NT2/D1 (cell line): Measurements from ENCODE around the gene CDC26.

Experiments
- DNase-seq: peaks from one replicate; pipeline ENCODE4 v3.0.0-alpha.2; 2011; ENCODE audit warnings: low read depth, low spot score
- H3K27me3 ChIP-seq: 2 replicates; pipeline ENCODE4 v1.6.0; 2011; ENCODE audit warnings: mild to moderate bottlenecking; ENCODE audit not compliant: insufficient read length, insufficient read depth
- H3K36me3 ChIP-seq: 2 replicates; pipeline ENCODE4 v1.6.1; 2011; ENCODE audit warnings: mild to moderate bottlenecking, low read length, mixed read lengths; ENCODE audit not compliant: insufficient read depth, insufficient read length
- H3K4me1 ChIP-seq: 2 replicates; pipeline ENCODE4 v1.5.1; 2011; ENCODE audit not compliant: insufficient read depth, insufficient read length
- H3K4me3 ChIP-seq: 2 replicates; pipeline ENCODE4 v1.5.1; 2011; ENCODE audit warnings: low read depth; ENCODE audit not compliant: insufficient read length
- H3K9ac ChIP-seq: 2 replicates; pipeline ENCODE4 v1.6.0; 2011; ENCODE audit warnings: low read depth; ENCODE audit not compliant: insufficient read length
- H3K9me3 ChIP-seq: 2 replicates; pipeline ENCODE4 v1.5.1; 2011; ENCODE audit warnings: mild to moderate bottlenecking, low read length; ENCODE audit not compliant: insufficient read depth
- SUZ12 ChIP-seq: IDR thresholded peaks from 2 replicates; pipeline ENCODE4 v1.6.1; 2011; ENCODE audit not compliant: insufficient read length, insufficient read depth; ENCODE audit errors: extremely low read depth
- YY1 ChIP-seq: IDR thresholded peaks from 2 replicates; pipeline ENCODE4 v1.6.1; 2011; ENCODE audit not compliant: insufficient read length, insufficient read depth
- ZNF274 ChIP-seq: IDR thresholded peaks from 2 replicates; pipeline ENCODE4 v1.6.1; 2011; ENCODE audit warnings: mild to moderate bottlenecking, low read depth, low read length

Gene CDC26

GRCh38 chr9:113313261-113313660 lies 37.9 kb upstream of the CDC26 start:
- no peak overlapping the region for H3K4me3 ChIP-seq
- TF ChIP-seq ZNF274 (no peak), YY1 (no peak), SUZ12 (no peak)
- DNase-seq: no peak
- no peaks in the 10 kb centered on the region for H3K9me3 ChIP-seq
- no peaks in the 10 kb centered on the region for H3K36me3 ChIP-seq
- no peaks in the 10 kb centered on the region for H3K4me1 ChIP-seq
- H3K27me3 ChIP-seq: no peaks in the 10 kb centered on the region
- no peak overlapping the region for H3K9ac ChIP-seq

- TF ChIP-seq SUZ12: no peak
- no peak for TF ChIP-seq ZNF274
- TF ChIP-seq YY1: no peak
- Histone ChIP-seq H3K4me1 (peaks cover 3% of the 10 kb centered on the region), H3K27me3 (no peaks in the 10 kb centered on the region), H3K36me3 (no peaks in the 10 kb centered on the region), H3K4me3 (no peak overlapping the region), H3K9ac (no peak overlapping the region), H3K9me3 (no peaks in the 10 kb centered on the region)
- DNase-seq: no peak
Measured at GRCh38 chr9:113311961-113312360, 36.6 kb upstream of the CDC26 start.

GRCh38 chr9:113310538-113310937 lies 35.2 kb upstream of the CDC26 start:
- DNase-seq: no peak
- no peaks in the 10 kb centered on the region for H3K36me3 ChIP-seq
- H3K9me3 ChIP-seq: no peaks in the 10 kb centered on the region
- TF ChIP-seq ZNF274 (no peak), SUZ12 (no peak), YY1 (no peak)
- H3K9ac ChIP-seq: no peak overlapping the region
- H3K27me3 ChIP-seq: no peaks in the 10 kb centered on the region
- peaks cover 3% of the 10 kb centered on the region for H3K4me1 ChIP-seq
- no peak overlapping the region for H3K4me3 ChIP-seq

GRCh38 chr9:113309204-113309813 lies 33.9 kb upstream of the CDC26 start:
- no peak for DNase-seq
- no peaks in the 10 kb centered on the region for H3K9me3 ChIP-seq
- H3K36me3 ChIP-seq: no peaks in the 10 kb centered on the region
- H3K4me1 ChIP-seq: peaks cover 3% of the 10 kb centered on the region
- H3K27me3 ChIP-seq: no peaks in the 10 kb centered on the region
- no peak overlapping the region for H3K9ac ChIP-seq
- TF ChIP-seq YY1: no peak
- H3K4me3 ChIP-seq: no peak overlapping the region

DNA sequence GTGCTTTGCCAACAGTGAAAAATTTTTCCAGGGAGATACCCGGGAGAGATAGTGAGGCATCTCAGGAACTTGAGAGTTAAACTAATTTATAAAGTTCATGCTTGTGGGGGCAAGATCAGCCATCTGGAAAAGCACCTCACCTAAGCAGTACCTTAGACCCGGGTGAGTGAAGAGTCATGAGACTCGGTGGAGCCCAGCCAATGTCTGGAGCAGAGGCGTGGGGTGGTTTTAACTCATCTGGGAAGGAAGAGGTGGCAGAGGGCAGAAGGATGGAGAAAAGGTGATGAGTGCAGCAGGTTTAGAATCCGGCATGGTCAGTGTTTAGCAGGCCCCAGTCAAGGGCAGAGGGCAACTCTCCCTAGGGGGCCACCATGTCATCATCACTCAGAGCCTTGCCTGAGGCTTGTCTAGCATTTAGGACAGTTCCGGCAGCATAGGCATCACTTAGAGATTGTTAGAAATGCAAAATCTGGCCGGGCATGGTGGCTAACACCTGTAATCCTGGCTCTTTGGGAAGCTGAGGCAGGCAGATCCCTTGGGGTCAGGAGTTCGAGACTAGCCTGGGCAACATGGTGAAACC lies 32.1 kb upstream of the CDC26 start:
- no peaks in the 10 kb centered on the region for H3K27me3 ChIP-seq
- no peak overlapping the region for H3K9ac ChIP-seq
- H3K36me3 ChIP-seq: no peaks in the 10 kb centered on the region
- TF ChIP-seq YY1 (no peak), ZNF274 (no peak), SUZ12 (no peak)
- H3K9me3 ChIP-seq: no peaks in the 10 kb centered on the region
- peaks cover 9% of the 10 kb centered on the region for H3K4me1 ChIP-seq
- no peak overlapping the region for H3K4me3 ChIP-seq
- DNase-seq: no peak

DNA sequence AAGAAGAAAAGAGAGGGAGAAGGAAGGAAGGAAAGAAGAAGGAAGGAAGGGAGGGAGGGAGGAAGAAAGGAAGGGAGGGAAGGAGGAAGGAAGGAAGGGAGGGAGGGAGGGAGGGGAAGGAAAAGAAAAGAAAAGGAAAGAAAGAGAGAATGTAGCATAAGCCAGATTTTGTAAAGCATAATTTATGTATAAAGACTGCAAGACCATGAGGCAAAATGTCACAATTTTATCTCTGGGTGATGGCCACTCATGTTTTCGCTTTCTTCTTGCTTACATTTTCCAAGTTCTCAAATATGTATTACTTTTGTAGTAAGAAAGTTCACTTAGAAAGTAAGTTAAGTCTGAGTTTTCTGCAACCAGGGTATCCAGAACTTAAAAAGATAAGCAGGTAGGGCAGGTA lies 31.2 kb upstream of the CDC26 start:
- Histone ChIP-seq H3K27me3 (no peaks in the 10 kb centered on the region), H3K9me3 (no peaks in the 10 kb centered on the region), H3K4me3 (no peak overlapping the region), H3K9ac (no peak overlapping the region), H3K36me3 (no peaks in the 10 kb centered on the region), H3K4me1 (peaks cover 9% of the 10 kb centered on the region)
- TF ChIP-seq SUZ12 (no peak), YY1 (no peak), ZNF274 (no peak)
- no peak for DNase-seq

DNA sequence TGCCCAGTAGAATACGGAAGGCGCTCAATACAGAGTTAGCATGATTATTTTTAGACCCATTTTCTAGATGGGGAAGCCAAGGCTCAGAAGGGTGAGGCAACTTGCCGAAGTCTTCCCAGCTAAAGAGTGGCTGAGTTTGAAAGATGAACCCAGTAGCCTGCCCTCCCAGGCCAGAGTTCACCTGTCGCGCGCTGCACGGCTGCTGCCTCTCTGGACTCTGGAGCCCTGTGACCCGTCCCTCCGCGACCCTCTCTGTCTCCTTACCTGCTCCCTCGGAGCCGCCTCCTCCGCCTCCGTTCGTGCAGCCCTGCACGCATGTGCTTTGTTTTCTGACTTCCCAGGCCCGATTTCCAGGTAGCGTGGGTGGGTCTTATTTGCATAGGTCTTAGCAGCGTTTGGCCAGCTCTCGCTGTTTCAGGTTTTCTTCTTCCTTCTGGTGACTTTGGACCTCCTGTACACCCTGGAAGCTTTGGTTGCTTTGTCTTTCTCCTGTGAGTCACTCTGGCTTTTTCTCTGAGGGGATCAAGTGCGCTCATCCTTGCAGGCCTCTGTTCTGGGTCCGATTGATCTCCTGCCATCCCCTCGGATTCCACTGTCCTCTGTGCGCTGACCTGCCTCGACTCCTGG lies 27.5 kb upstream of the CDC26 start, which contains the start of gene RNF183:
Gene RNF183 (minus strand): TSS at position 585 of the 627 bp plus-strand sequence. CDS start 5,192 bp downstream, outside the sequence.
- Histone ChIP-seq H3K9ac (no peak within 1 kb of the TSS), H3K27me3 (no peaks in the 10 kb centered on the region), H3K4me1 (peaks cover 9% of the 10 kb centered on the region), H3K36me3 (no peaks in the 10 kb centered on the region), H3K4me3 (no peak within 1 kb of the TSS), H3K9me3 (no peaks in the 10 kb centered on the region)
- no peak for DNase-seq
- no peak for TF ChIP-seq ZNF274
- no peak for TF ChIP-seq YY1
- no peak for TF ChIP-seq SUZ12
